HG03159 (cell line): Measurements from ENCODE around the gene ZNF728.
"Not testable (repeated sequence)": the region's sequence is repeated elsewhere in the genome, so short reads cannot be mapped to it uniquely, and the experiment has no call there.

Source experiments
- ATAC-seq: cut with Tn5 transposase; IDR thresholded peaks from one replicate; pipeline ENCODE4 v1.9.1; 2021; ENCODE audit warnings: mild to moderate bottlenecking, moderate library complexity; ENCODE audit not compliant: unreplicated experiment

The ZNF728 gene

GRCh38 chr19:23002690-23003422 is at the start of gene ZNF728:
Gene ZNF728, minus strand, starts transcription at chr19:23003176. Its CDS starts 146 bp downstream, at chr19:23003030.
- no peak for ATAC-seq

GRCh38 chr19:23052349-23052748 is 49.4 kb upstream of the ZNF728 start:
- ATAC-seq: no peak

- no peak for ATAC-seq
Measured at GRCh38 chr19:23049256-23049655, 46.3 kb upstream of the ZNF728 start.

- ATAC-seq: no peak
Measured at GRCh38 chr19:23046743-23047142, 43.8 kb upstream of the ZNF728 start.

GRCh38 chr19:23033721-23034120 is 30.7 kb upstream of the ZNF728 start:
- no peak for ATAC-seq

GRCh38 chr19:23015660-23016059 is 12.7 kb upstream of the ZNF728 start:
- ATAC-seq: no peak

- ATAC-seq: not testable (repeated sequence)
Measured at GRCh38 chr19:22994957-22995356, 8.0 kb downstream of the ZNF728 start.

GRCh38 chr19:22976248-22976647 is 26.7 kb downstream of the ZNF728 start:
- no peak for ATAC-seq

- not testable (repeated sequence) for ATAC-seq
Measured at GRCh38 chr19:22975546-22976136, 27.3 kb downstream of the ZNF728 start.

GRCh38 chr19:22945560-22945959 is 57.4 kb downstream of the ZNF728 start:
- no peak for ATAC-seq

- no peak for ATAC-seq
Measured at GRCh38 chr19:22935151-22935550, 67.8 kb downstream of the ZNF728 start.

- not testable (repeated sequence) for ATAC-seq
Measured at GRCh38 chr19:22927576-22927975, 75.4 kb downstream of the ZNF728 start.

GRCh38 chr19:22925181-22925580 is 77.8 kb downstream of the ZNF728 start:
- ATAC-seq: not testable (repeated sequence)
